ENCODE measurements around the gene DNAJC3. TPM values are rescaled to one million over a fixed set of nuclear protein-coding genes. Genes with fewer than 3 reads are reported as not detected.

DNAJC3 gene
- polyA plus RNA-seq, 1 of the 3 experiments (the other 2 are of a cell fraction) = 5.8 TPM

DNA sequence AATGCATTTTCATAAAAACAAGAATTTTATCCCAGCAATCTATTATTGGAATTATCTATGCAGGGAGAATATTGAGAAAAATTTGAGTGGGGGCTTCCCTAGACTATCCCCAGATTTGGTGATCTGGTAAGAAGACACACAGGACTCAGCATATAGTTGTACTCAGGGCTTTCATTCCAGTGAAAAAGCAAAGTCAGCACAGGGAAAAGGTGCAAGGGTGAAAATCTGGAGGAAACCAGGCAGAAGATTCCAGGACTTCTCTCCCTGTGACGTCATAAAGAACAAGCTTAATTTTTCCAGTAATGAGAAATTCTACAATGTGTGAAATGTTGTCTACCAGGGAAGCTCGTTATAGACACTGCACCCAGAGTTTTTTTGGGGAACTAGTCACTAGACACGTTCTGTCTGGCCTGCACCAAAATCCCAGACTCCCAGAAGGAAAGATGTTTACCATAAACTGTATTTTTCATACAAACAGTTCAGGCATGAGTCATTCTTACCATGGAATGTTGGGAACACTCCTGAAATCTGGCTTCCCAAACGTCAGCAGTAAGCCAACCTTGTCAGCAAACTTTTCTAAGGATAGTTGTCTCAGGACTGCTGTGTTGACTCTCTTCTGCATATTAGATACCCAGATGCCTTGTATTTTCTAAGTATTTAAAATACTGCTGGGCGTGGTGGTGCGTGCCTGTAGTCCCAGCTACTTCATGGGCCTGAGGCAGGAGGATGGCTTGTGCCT, 107.4 kb downstream of the DNAJC3 start:
- DNase-seq = no peak
- H3K79me2 ChIP-seq (ENCODE audit: insufficient read depth) = peaks cover 3% of the 10 kb centered on the region; the same call in 1 of the 2 replicates
- peaks cover 8 to 13% of the 10 kb centered on the region in 2 experiments for H3K36me3 ChIP-seq (replicated peaks in 1 of 2; ENCODE audit: control insufficient read depth in 1 of 2, insufficient read depth in 2 of 2, low read length in 1 of 2)
- H3K9ac ChIP-seq = no peak overlapping the region
- ChIA-PET CTCF (interaction anchor here (1.5 kb wide), 2 partner anchors 15 to 50 kb away, joined by 4 to 6 read pairs; no protein-coding TSS in a partner anchor), POLR2A (no interaction called here)
- peaks cover 8 to 18% of the 10 kb centered on the region in 2 experiments; a peak in 3 of 4 replicates for H3K4me1 ChIP-seq (ENCODE audit: control insufficient read depth in 1 of 2, insufficient read depth in 2 of 2, low read depth in 1 of 2, low read length in 1 of 2)
- H3K9me2 ChIP-seq = no peaks in the 10 kb centered on the region
- peak; percentile 45; the same call in 1 of the 2 replicates for TF ChIP-seq FOSL2 (IDR thresholded peaks at IDR 0.05; ENCODE audit: borderline replicate concordance, low read depth)
- TF ChIP-seq, protein P1, sequence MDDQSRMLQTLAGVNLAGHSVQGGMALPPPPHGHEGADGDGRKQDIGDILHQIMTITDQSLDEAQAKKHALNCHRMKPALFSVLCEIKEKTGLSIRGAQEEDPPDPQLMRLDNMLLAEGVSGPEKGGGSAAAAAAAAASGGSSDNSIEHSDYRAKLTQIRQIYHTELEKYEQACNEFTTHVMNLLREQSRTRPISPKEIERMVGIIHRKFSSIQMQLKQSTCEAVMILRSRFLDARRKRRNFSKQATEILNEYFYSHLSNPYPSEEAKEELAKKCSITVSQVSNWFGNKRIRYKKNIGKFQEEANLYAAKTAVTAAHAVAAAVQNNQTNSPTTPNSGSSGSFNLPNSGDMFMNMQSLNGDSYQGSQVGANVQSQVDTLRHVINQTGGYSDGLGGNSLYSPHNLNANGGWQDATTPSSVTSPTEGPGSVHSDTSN (IDR thresholded peaks at IDR 0.05) = no peak
- TF ChIP-seq JUND (IDR thresholded peaks at IDR 0.05) = peak; percentile 43; the same call in 1 of the 2 replicates
- TF ChIP-seq GABPA (IDR thresholded peaks at IDR 0.05; ENCODE audit: low read depth) = no peak
- TF ChIP-seq, protein P2, sequence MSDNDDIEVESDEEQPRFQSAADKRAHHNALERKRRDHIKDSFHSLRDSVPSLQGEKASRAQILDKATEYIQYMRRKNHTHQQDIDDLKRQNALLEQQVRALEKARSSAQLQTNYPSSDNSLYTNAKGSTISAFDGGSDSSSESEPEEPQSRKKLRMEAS (IDR thresholded peaks at IDR 0.05; ENCODE audit: low read depth) = no peak
- TF ChIP-seq POLR2AphosphoS5 (IDR thresholded peaks at IDR 0.05; ENCODE audit: low read depth, low read length) = no peak
- H3K4me3 ChIP-seq (ENCODE audit: low read depth in 2 of 2, low read length in 1 of 2) = no peak overlapping the region
- no peaks in the 10 kb centered on the region for H4K20me1 ChIP-seq (ENCODE audit: insufficient read depth)
- peak overlapping the region; percentile 37 to 51 for H3K27ac ChIP-seq (ENCODE audit: low read depth in 2 of 2, low read length in 1 of 2)
- WGBS (ENCODE audit: low lambda C conversion rate) = 67% methylated on average over 6 of the region's 6 CpGs
- H2AFZ ChIP-seq (ENCODE audit: low read depth) = no peak overlapping the region
- no peaks in the 10 kb centered on the region for H3K9me3 ChIP-seq
- H3F3A ChIP-seq (replicated peaks; ENCODE audit: insufficient read depth) = peaks cover 2% of the 10 kb centered on the region
- peak overlapping the region; percentile 23; the same call in 1 of the 2 replicates for H3K4me2 ChIP-seq
- H3K27me3 ChIP-seq (ENCODE audit: insufficient read depth) = no peaks in the 10 kb centered on the region

DNA sequence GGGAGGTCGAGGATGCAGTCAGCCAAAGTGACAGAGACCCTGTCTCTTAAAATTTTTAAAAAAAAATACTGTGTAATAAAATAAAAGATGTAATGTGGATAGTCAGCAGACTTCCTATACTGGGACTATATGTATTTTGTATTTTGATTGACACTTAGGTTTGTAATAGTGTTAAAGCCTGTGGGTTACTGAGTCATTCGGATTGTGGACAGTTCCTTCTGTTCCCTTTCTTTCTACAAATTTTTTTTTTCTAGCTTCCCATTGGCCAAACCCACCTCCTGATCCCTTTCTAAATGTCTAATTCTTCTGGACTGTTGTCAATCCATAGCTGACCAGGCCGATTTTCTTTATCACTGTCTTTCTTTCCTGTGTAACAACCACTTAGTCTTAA, 108.0 kb downstream of the DNAJC3 start:
- Histone ChIP-seq H3K36me3 (replicated peaks in 1 of 2; ENCODE audit: control insufficient read depth in 1 of 2, insufficient read depth in 2 of 2, low read length in 1 of 2) (peaks cover 8 to 15% of the 10 kb centered on the region in 2 experiments), H4K20me1 (ENCODE audit: insufficient read depth) (no peaks in the 10 kb centered on the region), H3K4me2 (peak overlapping the region; percentile 23; the same call in 1 of the 2 replicates), H3K9me2 (no peaks in the 10 kb centered on the region), H3K4me3 (ENCODE audit: low read depth in 2 of 2, low read length in 1 of 2) (no peak overlapping the region), H3K9ac (no peak overlapping the region), H3K27me3 (ENCODE audit: insufficient read depth) (no peaks in the 10 kb centered on the region), H2AFZ (ENCODE audit: low read depth) (no peak overlapping the region), H3K79me2 (ENCODE audit: insufficient read depth) (peaks cover 3% of the 10 kb centered on the region; the same call in 1 of the 2 replicates), H3F3A (replicated peaks; ENCODE audit: insufficient read depth) (peaks cover 2% of the 10 kb centered on the region), H3K9me3 (no peaks in the 10 kb centered on the region), H3K27ac (ENCODE audit: low read depth in 2 of 2, low read length in 1 of 2) (peak overlapping the region; percentile 37 to 51; a peak in 3 of 4 replicates), H3K4me1 (ENCODE audit: control insufficient read depth in 1 of 2, insufficient read depth in 2 of 2, low read depth in 1 of 2, low read length in 1 of 2) (peaks cover 8 to 17% of the 10 kb centered on the region in 2 experiments; a peak in 3 of 4 replicates)
- CTCF ChIA-PET = interaction anchor here (1.5 kb wide), 1 partner anchor 15 kb away, joined by 4 read pairs; no protein-coding TSS in a partner anchor
- POLR2A ChIA-PET = no interaction called here
- TF ChIP-seq, protein P3, sequence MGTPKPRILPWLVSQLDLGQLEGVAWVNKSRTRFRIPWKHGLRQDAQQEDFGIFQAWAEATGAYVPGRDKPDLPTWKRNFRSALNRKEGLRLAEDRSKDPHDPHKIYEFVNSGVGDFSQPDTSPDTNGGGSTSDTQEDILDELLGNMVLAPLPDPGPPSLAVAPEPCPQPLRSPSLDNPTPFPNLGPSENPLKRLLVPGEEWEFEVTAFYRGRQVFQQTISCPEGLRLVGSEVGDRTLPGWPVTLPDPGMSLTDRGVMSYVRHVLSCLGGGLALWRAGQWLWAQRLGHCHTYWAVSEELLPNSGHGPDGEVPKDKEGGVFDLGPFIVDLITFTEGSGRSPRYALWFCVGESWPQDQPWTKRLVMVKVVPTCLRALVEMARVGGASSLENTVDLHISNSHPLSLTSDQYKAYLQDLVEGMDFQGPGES (IDR thresholded peaks at IDR 0.05; ENCODE audit: low read depth, low read length) = no peak
- TF ChIP-seq GATA2 (CRISPR knock-in tag; IDR thresholded peaks at IDR 0.05) = peak; percentile 57; the same call in 1 of the 2 replicates
- DNase-seq = peak; percentile 26
- 67% methylated on average over 3 of the region's 3 CpGs for WGBS (ENCODE audit: low lambda C conversion rate)
